ENCODE data around the gene ARMC9. TPM values are rescaled to one million over a fixed set of nuclear protein-coding genes. Genes with fewer than 3 reads are reported as not detected.

ARMC9 gene
- total and polyA plus RNA-seq, 2 donors (not counting 3 experiments of a cell fraction or from before 2014, with no cell fraction given), result 16.4 to 24.2 TPM

GRCh38 chr2:231399046-231399852, 200.8 kb downstream of the ARMC9 start:
- no peak overlapping the region for H3K4me3 ChIP-seq (replicated peaks in 1 of 3; ENCODE audit: insufficient read depth in 1 of 3, low read depth in 1 of 3, low read length in 3 of 3)
- CTCF ChIA-PET, result interaction anchor here (1.0 to 2.1 kb wide), 6 partner anchors 13 to 295 kb away, joined by 3 to 30 read pairs (median 5); no protein-coding TSS in a partner anchor
- POLR2A ChIA-PET, result no interaction called here
- no peaks in the 10 kb centered on the region for H3K9me3 ChIP-seq (replicated peaks; ENCODE audit: control insufficient read depth, insufficient read depth, low read length)
- no peaks in the 10 kb centered on the region for H3K9me1 ChIP-seq (replicated peaks; ENCODE audit: control insufficient read depth, extremely low read depth, insufficient read depth, low read length)
- dilution Hi-C loops (cut with MboI; ENCODE audit: extremely low pct_ligation_motif_present, low sequenced_read_pairs), result no loop called here
- H3K27me3 ChIP-seq (ENCODE audit: control insufficient read depth in 2 of 2, insufficient read depth in 2 of 2, low read length in 2 of 2), result peaks cover 0 to 8% of the 10 kb centered on the region in 2 experiments
- TF ChIP-seq FOS (IDR thresholded peaks at IDR 0.05; ENCODE audit: borderline replicate concordance, insufficient read depth, low read length), result no peak
- TF ChIP-seq, protein P1, sequence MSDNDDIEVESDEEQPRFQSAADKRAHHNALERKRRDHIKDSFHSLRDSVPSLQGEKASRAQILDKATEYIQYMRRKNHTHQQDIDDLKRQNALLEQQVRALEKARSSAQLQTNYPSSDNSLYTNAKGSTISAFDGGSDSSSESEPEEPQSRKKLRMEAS (IDR thresholded peaks at IDR 0.05; ENCODE audit: insufficient read depth, insufficient read length), result no peak
- no peak for TF ChIP-seq CTCF (IDR thresholded peaks at IDR 0.05; ENCODE audit: extremely low read depth in 1 of 2, insufficient read depth in 1 of 2, low read depth in 1 of 2, low read length in 2 of 2)
- no peak overlapping the region for H2AFZ ChIP-seq (ENCODE audit: low read depth, low read length)
- no peaks in the 10 kb centered on the region for H4K20me1 ChIP-seq (replicated peaks; ENCODE audit: control insufficient read depth, extremely low read depth, insufficient read depth, low read length)
- H3K36me3 ChIP-seq (ENCODE audit: control insufficient read depth in 2 of 2, extremely low read depth in 1 of 2, insufficient read depth in 2 of 2, low read length in 2 of 2), result no peaks in the 10 kb centered on the region
- no peak overlapping the region for H3K9ac ChIP-seq (replicated peaks; ENCODE audit: extremely low read depth, insufficient read depth, low read length)
- DNase-seq (ENCODE audit: low read depth, low spot score), result no peak
- H3K4me2 ChIP-seq (ENCODE audit: insufficient read depth, low read length), result no peak overlapping the region
- no TSS peak for BruUV-seq (replicated peaks)
- intact Hi-C loops (cut with micrococcal nuclease), result no loop called here
- H3K79me2 ChIP-seq (ENCODE audit: control insufficient read depth, insufficient read depth, low read length), result no peaks in the 10 kb centered on the region
- FAIRE-seq, result no peak
- H3K4me1 ChIP-seq (ENCODE audit: control insufficient read depth, extremely low read depth, insufficient read depth, low read length), result no peaks in the 10 kb centered on the region
- H3K27ac ChIP-seq (ENCODE audit: insufficient read depth, low read depth, low read length), result no peak overlapping the region

All from endothelial cell of umbilical vein (primary cell).